Fibroblast of lung (primary cell): ENCODE data around the gene ABRAXAS1. TPM values are rescaled to one million over a fixed set of nuclear protein-coding genes. Genes with fewer than 3 reads are reported as not detected.

Experiments used
- DNase-seq, 2 donors: peaks; one replicate each; pipeline versions ENCODE4 v3.0.0 to v3.0.0-alpha.2; 2010; ENCODE audit warnings: low read depth in 2 of 2
- H2AFZ ChIP-seq: 2 replicates; pipeline ENCODE4 v1.5.1; 2012; ENCODE audit warnings: low read length, control low read depth, inconsistent platforms
- H3K27ac ChIP-seq: 2 replicates; pipeline ENCODE4 v1.5.1; 2011; ENCODE audit warnings: low read length, control low read depth; ENCODE audit not compliant: insufficient read depth
- H3K27me3 ChIP-seq: 2 replicates; pipeline ENCODE4 v1.5.1; 2011; ENCODE audit warnings: mild to moderate bottlenecking, low read length; ENCODE audit not compliant: control insufficient read depth, insufficient read depth
- H3K36me3 ChIP-seq: 2 replicates; pipeline ENCODE4 v1.5.1; 2011; ENCODE audit warnings: low read length; ENCODE audit not compliant: control insufficient read depth, insufficient read depth
- H3K4me1 ChIP-seq: 2 replicates; pipeline ENCODE4 v1.5.1; 2011; ENCODE audit warnings: low read length; ENCODE audit not compliant: control insufficient read depth, insufficient read depth; ENCODE audit errors: extremely low read depth
- H3K4me2 ChIP-seq: 2 replicates; pipeline ENCODE4 v1.5.1; 2011; ENCODE audit warnings: low read length, control low read depth; ENCODE audit not compliant: insufficient read depth; ENCODE audit errors: extremely low read depth
- H3K4me3 ChIP-seq, 4 experiments: fragments of 200-600 bp in 1 of 4; sonication (generic) in 1 of 4; replicated peaks in 1 of 4; 2 replicates each; pipeline ENCODE4 v1.5.1; 2011 to 2016; ENCODE audit warnings: low read length in 4 of 4, low read depth in 3 of 4, mild to moderate bottlenecking in 3 of 4, control low read depth in 2 of 4, inconsistent platforms in 1 of 4, mixed read lengths in 1 of 4; ENCODE audit not compliant: insufficient read depth in 1 of 4; ENCODE audit errors: control extremely low read depth in 1 of 4
- H3K79me2 ChIP-seq: 2 replicates; pipeline ENCODE4 v1.5.1; 2012; ENCODE audit warnings: mild to moderate bottlenecking, low read length, inconsistent platforms; ENCODE audit not compliant: control insufficient read depth, insufficient read depth
- H3K9ac ChIP-seq: 2 replicates; pipeline ENCODE4 v1.5.1; 2011; ENCODE audit warnings: mild to moderate bottlenecking, low read length, control low read depth; ENCODE audit not compliant: insufficient read depth
- H3K9me3 ChIP-seq: 2 replicates; pipeline ENCODE4 v1.5.1; 2012; ENCODE audit warnings: low read depth, low read length; ENCODE audit not compliant: control insufficient read depth, insufficient read depth
- H4K20me1 ChIP-seq: 2 replicates; pipeline ENCODE4 v1.5.1; 2011; ENCODE audit warnings: low read length; ENCODE audit not compliant: control insufficient read depth, insufficient read depth; ENCODE audit errors: extremely low read depth
- CTCF ChIP-seq, 2 donors: IDR thresholded peaks in 1 of 2; conservative IDR thresholded peaks in 1 of 2; 1 replicate in 1 of 2; 2 replicates in 1 of 2; pipeline ENCODE4 v1.5.1; 2011 to 2012; ENCODE audit warnings: low read length in 2 of 2, control low read depth in 1 of 2, inconsistent platforms in 1 of 2, low read depth in 1 of 2, mild to moderate bottlenecking in 1 of 2
- EZH2 ChIP-seq: IDR thresholded peaks from 2 replicates; pipeline ENCODE4 v1.5.1; 2012; ENCODE audit warnings: low read length, control low read depth, mild to moderate bottlenecking; ENCODE audit errors: missing control alignments
- polyA plus RNA-seq, 2 donors: library from polyadenylated mRNA; depleted of rRNA in 1 of 2; stranded (reverse) in 1 of 2; unstranded in 1 of 2; fragments of >200 nt; gene quantifications; 2 replicates each; pipeline ENCODE4 v1.2.1, GENCODE V29; 2011 to 2012; ENCODE audit warnings: missing spikeins in 1 of 2
- total RNA-seq: library from RNA; depleted of rRNA; stranded (reverse); fragments of >200 nt; gene quantifications from 2 replicates; pipeline ENCODE4 v1.2.1, GENCODE V29; 2014

ABRAXAS1 gene
- total and polyA plus RNA-seq, 2 donors (not counting 1 experiment from before 2014, with no cell fraction given): 17.1 to 22.0 TPM

GRCh38 chr4:83413676-83414075 is 71.2 kb downstream of the ABRAXAS1 start:
- peak in 1 of 2 donors; percentile 6 for DNase-seq
- TF ChIP-seq EZH2 (no peak), CTCF (conservative IDR thresholded peaks at IDR 0.05 in 1 of 2, IDR thresholded peaks at IDR 0.05 in 1 of 2; ENCODE audit: low read depth in 1 of 2, low read length in 2 of 2) (no peak)
- Histone ChIP-seq H3K36me3 (no peaks in the 10 kb centered on the region), H3K79me2 (no peaks in the 10 kb centered on the region), H3K9me3 (no peaks in the 10 kb centered on the region), H3K27me3 (no peaks in the 10 kb centered on the region), H2AFZ (no peak overlapping the region), H3K4me2 (no peak overlapping the region), H3K4me3 (no peak overlapping the region), H3K9ac (no peak overlapping the region), H3K4me1 (no peaks in the 10 kb centered on the region), H4K20me1 (no peaks in the 10 kb centered on the region), H3K27ac (no peak overlapping the region)

Other genes with a start within 250 kb of the ABRAXAS1 start
- 13.9 and 26.4 TPM in 2 replicates for gene COQ2, start 200.3 kb downstream of the ABRAXAS1 start, total RNA-seq
- gene COQ2, start 200.3 kb downstream of the ABRAXAS1 start, polyA plus RNA-seq: 16.7 and 23.8 TPM in 2 replicates
- gene HPSE, start 150.3 kb downstream of the ABRAXAS1 start, total RNA-seq: 0.17 and 0.26 TPM in 2 replicates
- 0.26 and 0.47 TPM in 2 replicates for gene HPSE, start 150.3 kb downstream of the ABRAXAS1 start, polyA plus RNA-seq
- 14.4 and 17.7 TPM in 2 replicates for gene HELQ, start 29.3 kb downstream of the ABRAXAS1 start, total RNA-seq
- gene HELQ, start 29.3 kb downstream of the ABRAXAS1 start, polyA plus RNA-seq: 11.8 and 12.0 TPM in 2 replicates
- gene MRPS18C, start 29.0 kb downstream of the ABRAXAS1 start, total RNA-seq: 20.0 and 22.0 TPM in 2 replicates
- 33.4 and 42.8 TPM in 2 replicates for gene MRPS18C, start 29.0 kb downstream of the ABRAXAS1 start, polyA plus RNA-seq
- 2.1 and 4.1 TPM in 2 replicates for gene GPAT3, start 51.0 kb upstream of the ABRAXAS1 start, total RNA-seq
- 2.6 and 11.2 TPM in 2 replicates for gene GPAT3, start 51.0 kb upstream of the ABRAXAS1 start, polyA plus RNA-seq